Ishikawa (cell line): ENCODE results near the gene NSUN3.

ENCODE experiments used
- CEBPB ChIP-seq: IDR thresholded peaks from 2 replicates; pipeline ENCODE4 v1.6.1; 2012
- CREB1 ChIP-seq: IDR thresholded peaks from 2 replicates; pipeline ENCODE4 v1.6.1; 2012; ENCODE audit warnings: low read depth
- EGR1 ChIP-seq: IDR thresholded peaks from 2 replicates; pipeline ENCODE4 v1.6.1; 2012
- EP300 ChIP-seq: IDR thresholded peaks from 2 replicates; pipeline ENCODE4 v1.6.1; 2012; ENCODE audit warnings: borderline replicate concordance
- FOXM1 ChIP-seq: IDR thresholded peaks from 2 replicates; pipeline ENCODE4 v1.6.1; 2012; ENCODE audit warnings: low read depth, borderline replicate concordance
- MAX ChIP-seq: IDR thresholded peaks from 2 replicates; pipeline ENCODE4 v1.6.1; 2012
- NFIC ChIP-seq: IDR thresholded peaks from 2 replicates; pipeline ENCODE4 v1.6.1; 2012
- RAD21 ChIP-seq: IDR thresholded peaks from 2 replicates; pipeline ENCODE4 v1.6.1; 2012; ENCODE audit warnings: low read depth
- REST ChIP-seq: IDR thresholded peaks from 2 replicates; pipeline ENCODE4 v1.6.1; 2012; ENCODE audit warnings: low read depth, mild to moderate bottlenecking
- TAF1 ChIP-seq: IDR thresholded peaks from 2 replicates; pipeline ENCODE4 v1.6.1; 2012; ENCODE audit warnings: low read depth, mild to moderate bottlenecking
- TCF12 ChIP-seq: IDR thresholded peaks from 2 replicates; pipeline ENCODE4 v1.6.1; 2012; ENCODE audit warnings: low read depth
- TEAD4 ChIP-seq: IDR thresholded peaks from 2 replicates; pipeline ENCODE4 v1.6.1; 2012
- USF1 ChIP-seq: IDR thresholded peaks from 2 replicates; pipeline ENCODE4 v1.6.1; 2012
- YY1 ChIP-seq: IDR thresholded peaks from 2 replicates; pipeline ENCODE4 v1.6.1; 2012; ENCODE audit warnings: low read depth
- ZBTB7A ChIP-seq: IDR thresholded peaks from 2 replicates; pipeline ENCODE4 v1.6.1; 2012; ENCODE audit warnings: low read depth

Gene NSUN3

GRCh38 chr3:94095111-94095510 is 32.2 kb downstream of the NSUN3 start:
- TF ChIP-seq NFIC (no peak), TCF12 (no peak), YY1 (no peak), CREB1 (no peak), FOXM1 (no peak), MAX (no peak), RAD21 (no peak), TAF1 (no peak), REST (no peak), CEBPB (no peak), ZBTB7A (no peak), EGR1 (no peak), TEAD4 (no peak)

- TF ChIP-seq TCF12 (no peak), EGR1 (no peak), REST (no peak), EP300 (no peak), TAF1 (no peak), CEBPB (no peak), MAX (no peak), NFIC (no peak), USF1 (no peak), TEAD4 (no peak), FOXM1 (no peak), ZBTB7A (no peak), RAD21 (no peak), CREB1 (no peak), YY1 (no peak)
Observed at GRCh38 chr3:94098452-94098851, 35.6 kb downstream of the NSUN3 start.

GRCh38 chr3:94099311-94099710 is 36.5 kb downstream of the NSUN3 start:
- TF ChIP-seq EGR1 (no peak), CEBPB (no peak), EP300 (no peak), TCF12 (no peak), YY1 (no peak), NFIC (no peak), RAD21 (no peak)

GRCh38 chr3:94101860-94102259 is 39.0 kb downstream of the NSUN3 start:
- TF ChIP-seq TAF1 = no peak
- no peak for TF ChIP-seq EP300
- TF ChIP-seq RAD21 = 0 out of 2 replicates have a peak, but pooled peaks have one; percentile 3

- TF ChIP-seq CREB1 (no peak), NFIC (no peak), YY1 (no peak), REST (no peak), USF1 (no peak), FOXM1 (no peak), RAD21 (no peak), EP300 (no peak), TAF1 (no peak), CEBPB (no peak), ZBTB7A (no peak), TEAD4 (no peak), TCF12 (no peak), EGR1 (no peak), MAX (no peak)
Observed at GRCh38 chr3:94106268-94106667, 43.4 kb downstream of the NSUN3 start.
